Hematopoietic multipotent progenitor cell treated with erythropoietin and hydrocortisone succinate and interleukin-3 and kit ligand, for 6 days (in vitro differentiated cells): ENCODE data around the gene HCRTR1.

ENCODE experiments used
- DNase-seq: peaks from one replicate; pipeline ENCODE4 v3.0.0-alpha.2; 2015

Gene HCRTR1

DNA sequence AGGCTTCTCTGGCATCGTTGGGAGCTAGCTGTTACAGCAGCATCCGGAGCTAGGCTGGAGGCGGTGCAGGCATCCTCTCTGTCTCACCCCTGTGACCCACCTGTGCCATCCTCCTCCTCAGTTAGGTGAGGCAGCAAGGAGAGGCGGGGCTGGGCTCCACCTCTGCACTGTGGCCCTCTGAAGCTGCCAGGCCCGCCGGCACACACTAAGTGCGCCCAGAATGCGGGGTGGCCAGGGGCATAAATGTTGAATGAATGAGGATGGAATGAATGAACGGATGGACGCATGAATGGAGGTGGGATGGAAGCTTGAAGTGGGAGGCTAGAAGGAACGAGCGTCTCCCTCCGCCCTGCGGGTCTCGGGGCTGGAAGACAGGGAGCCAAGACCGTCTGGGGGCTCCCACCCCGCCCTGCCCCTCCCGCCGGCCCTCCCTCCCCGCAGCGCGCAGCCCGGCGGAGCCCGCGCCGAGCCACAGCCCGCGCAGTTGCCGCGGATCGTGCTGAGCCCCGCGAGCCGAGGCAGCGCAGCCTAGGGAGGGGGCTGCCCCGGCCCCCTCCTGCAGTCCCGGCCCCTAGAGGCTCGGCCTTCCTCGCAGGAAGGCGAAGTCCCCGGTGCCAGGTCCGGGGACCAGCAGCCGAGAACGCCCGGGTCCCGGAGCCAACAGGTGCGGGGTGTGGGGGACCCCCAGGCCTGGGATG lies at the start of gene HCRTR1:
HCRTR1 (plus strand) TSS at position 472 of the 698 bp plus-strand sequence. CDS start 1,504 bp downstream, outside the sequence.
- no peak for DNase-seq

- DNase-seq, result no peak
These were observed 49.4 kb upstream of the HCRTR1 start for GRCh38 chr1:31567956-31568570.

- no peak for DNase-seq
These were observed 48.4 kb upstream of the HCRTR1 start for GRCh38 chr1:31568895-31569595.

GRCh38 chr1:31569596-31570173 lies 47.8 kb upstream of the HCRTR1 start:
- no peak for DNase-seq

DNA sequence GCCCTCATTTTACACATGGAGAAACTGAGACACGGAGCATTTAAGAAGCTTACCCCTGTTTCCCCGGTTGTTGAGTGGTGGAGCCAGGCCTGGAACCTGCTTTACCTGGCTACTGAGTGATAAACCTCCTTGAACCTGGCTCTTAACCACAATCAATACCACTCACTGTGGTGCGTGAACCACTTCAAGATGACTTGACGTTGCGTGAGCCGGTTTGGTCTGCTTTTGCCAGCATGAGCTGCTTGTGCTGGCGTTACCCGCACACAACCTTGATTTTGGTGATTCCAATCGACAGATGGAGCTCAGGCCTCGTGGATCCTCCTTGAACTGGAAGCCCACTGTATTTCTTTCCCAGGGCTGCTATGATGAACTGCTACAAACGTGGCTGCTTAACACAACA lies 47.3 kb upstream of the HCRTR1 start:
- no peak for DNase-seq

- DNase-seq, result no peak
These were observed 46.6 kb upstream of the HCRTR1 start for GRCh38 chr1:31570906-31571305.

GRCh38 chr1:31571340-31572295 lies 45.9 kb upstream of the HCRTR1 start:
- DNase-seq, result peak; percentile 36

DNA sequence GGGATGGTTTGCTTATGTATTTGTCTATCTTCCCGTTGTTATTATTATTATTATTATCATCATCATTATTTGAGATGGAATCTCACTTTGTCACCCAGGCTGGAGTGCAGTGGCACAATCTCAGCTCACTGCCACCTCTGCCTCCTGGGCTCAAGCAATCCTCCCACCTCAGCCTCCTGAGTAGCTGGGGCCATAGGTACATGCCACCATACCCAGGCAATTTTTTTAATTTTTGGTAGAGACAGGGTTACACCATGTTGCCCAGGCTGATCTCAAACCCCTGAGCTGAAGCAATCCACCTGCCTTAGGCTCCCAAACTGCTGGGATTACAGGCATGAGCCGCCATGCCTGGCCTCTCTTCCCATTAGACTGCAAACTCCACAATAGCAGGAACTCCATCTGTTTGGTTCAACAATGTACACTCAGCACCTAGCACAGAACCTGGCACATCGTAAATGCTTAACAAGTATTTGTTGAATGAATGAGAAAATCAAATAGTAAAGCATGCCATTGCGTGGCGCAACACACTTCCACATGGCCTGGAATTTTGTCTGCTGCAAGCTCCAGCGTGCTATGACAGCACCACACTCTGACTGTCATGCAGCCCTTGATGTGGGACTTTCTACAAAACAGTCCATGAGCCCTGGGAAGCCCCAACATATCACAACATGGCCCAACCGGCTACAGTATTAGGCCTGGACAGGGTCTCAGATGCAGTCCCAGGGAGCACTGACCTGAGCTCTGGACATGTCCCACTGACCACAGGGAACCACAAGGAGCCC lies 45.0 kb upstream of the HCRTR1 start:
- DNase-seq, result no peak

- no peak for DNase-seq
These were observed 44.2 kb upstream of the HCRTR1 start for GRCh38 chr1:31573261-31573660.

DNA sequence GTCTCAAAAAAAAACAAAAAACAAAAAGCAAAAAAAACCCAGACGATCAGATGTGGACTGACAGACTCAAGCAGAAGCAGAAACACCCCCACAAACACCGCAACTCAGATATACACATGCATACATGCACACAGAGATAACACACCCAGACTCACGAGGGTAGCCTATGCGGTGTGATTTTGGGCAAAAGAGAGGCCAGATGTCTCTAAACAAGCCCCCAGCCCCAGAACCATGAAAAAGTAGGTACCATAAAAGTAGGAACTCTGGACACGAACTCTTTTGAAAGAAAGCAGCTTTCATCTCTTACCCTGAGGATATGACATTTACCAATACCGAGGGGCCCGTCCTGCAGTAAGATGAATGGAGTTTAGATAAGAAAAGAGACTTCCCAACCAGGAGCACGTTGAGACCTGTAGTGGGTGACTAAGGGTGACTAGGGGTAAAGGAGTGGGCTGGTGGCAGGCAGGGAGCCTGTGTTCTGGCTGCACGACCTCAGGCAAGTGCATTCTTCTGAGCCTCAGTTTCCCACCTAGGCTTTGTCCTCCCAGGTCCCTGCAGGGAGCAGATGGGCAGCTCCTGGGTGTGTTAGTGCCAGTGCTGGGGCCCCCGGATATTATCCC lies 42.6 kb upstream of the HCRTR1 start:
- DNase-seq, result peak; percentile 73

DNA sequence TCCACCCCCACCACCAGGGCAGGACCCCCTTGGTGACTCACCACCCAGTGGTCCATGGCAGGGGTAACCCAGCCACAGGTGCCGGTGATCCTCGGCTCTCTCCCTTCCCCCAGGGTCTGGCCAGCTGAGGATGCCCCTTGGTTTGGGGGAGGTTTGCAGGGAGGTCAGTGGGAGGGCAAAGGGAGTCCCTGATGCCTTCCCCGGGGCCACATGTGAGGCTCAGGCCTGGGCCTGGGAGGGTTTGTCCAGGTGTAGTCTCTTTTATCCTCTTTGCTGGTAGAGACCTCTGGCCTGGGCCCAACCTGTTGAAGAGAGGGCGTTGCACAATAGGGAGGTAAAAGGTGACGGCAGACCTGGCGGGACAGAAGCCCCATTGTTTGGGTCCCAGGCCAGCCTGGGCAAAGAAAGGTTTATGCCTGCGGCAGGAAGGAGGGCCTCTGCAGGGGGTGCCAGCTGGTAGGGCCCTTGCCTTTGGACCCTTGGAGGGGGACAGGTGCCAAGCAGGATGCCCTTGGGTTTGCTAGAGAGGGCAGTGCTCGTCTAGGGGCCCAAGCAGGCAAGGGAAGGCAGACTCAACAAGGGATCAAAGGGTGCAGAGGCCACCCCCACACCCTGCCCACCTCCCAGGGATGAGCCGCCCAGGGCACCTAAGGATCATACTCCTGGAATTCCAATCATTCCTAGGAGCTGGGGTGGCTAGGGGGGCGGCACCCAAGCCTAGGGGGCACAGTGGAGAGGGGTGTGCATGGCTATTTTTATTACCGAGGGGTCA lies 41.9 kb upstream of the HCRTR1 start:
- no peak for DNase-seq

DNA sequence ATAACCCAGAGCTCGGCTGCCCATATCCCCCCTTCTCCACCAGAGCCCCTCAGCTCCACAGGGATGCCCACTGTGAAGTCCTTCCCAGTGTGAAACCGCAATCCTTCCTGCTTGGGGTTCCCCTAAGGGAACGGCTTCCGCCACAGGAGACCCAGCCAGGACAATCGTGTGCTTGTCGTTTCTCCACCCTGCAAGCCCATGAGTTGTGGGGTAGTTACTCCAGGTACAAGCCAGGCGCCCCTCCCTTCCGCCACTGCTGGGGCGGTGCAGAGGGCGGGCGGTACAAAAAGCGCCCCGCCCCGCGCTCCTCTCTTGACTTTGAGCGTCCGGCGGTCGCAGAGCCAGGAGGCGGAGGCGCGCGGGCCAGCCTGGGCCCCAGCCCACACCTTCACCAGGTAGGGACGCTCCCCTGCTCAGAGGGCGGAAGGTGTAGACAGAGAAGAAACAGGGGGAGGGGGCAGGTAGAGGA lies 41.3 kb upstream of the HCRTR1 start, which contains the start of gene TINAGL1:
TINAGL1 (plus strand) TSS at position 315 of the 469 bp plus-strand sequence. CDS start 634 bp downstream, outside the sequence.
- DNase-seq, result peak; percentile 52

DNA sequence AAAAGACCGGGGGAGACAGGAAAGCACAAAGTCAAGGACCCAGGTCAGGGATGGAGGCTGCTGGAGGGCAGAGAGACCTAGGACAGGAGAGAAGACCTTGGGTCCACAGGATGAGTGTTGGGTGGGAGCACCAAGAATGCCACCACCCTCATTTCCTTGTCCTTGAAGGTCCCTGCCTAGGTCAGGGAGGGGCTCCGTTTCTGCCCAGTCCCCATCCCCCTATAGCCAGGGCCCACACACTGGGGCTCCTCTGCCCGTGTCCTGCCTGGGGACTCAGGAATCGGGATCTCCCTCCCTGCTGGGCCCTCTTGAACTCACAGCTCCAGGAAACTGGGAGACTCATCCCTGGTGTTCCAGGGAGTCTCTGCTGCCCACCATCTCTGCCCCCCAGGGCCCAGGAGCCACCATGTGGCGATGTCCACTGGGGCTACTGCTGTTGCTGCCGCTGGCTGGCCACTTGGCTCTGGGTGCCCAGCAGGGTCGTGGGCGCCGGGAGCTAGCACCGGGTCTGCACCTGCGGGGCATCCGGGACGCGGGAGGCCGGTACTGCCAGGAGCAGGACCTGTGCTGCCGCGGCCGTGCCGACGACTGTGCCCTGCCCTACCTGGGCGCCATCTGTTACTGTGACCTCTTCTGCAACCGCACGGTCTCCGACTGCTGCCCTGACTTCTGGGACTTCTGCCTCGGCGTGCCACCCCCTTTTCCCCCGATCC lies 40.6 kb upstream of the HCRTR1 start:
- DNase-seq, result no peak

DNA sequence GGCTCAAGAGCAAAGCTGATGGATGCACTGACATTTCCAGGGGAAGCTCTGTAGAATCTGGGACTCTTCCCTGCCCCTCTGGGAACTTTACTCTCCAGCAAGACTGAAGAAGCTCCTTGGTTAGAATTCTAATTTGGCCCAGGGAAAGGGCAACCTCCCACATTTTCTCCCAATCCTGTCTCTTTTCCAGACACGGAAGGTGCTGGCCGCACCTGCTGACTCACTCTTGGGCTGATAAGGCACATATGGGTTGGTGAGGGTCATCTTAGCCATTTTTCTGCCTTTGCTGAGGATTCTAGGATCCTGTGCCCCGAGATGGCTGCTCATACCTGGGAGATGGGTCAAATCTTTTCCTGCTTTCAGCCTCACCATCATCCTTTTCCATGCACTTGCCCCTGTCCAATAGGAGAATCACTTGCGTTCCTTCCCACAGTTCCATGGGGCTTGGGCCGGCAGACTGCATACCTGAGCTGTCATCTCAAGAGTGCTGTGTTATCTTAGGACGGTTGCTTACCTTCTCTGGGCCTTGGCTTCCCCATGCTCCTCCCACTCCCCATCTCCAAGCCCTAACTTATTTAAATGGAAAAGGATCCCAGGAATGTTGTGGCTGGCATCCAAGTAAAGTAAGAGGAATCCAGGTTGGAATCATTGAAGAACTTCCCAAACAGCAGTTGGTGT lies 39.8 kb upstream of the HCRTR1 start:
- no peak for DNase-seq

DNA sequence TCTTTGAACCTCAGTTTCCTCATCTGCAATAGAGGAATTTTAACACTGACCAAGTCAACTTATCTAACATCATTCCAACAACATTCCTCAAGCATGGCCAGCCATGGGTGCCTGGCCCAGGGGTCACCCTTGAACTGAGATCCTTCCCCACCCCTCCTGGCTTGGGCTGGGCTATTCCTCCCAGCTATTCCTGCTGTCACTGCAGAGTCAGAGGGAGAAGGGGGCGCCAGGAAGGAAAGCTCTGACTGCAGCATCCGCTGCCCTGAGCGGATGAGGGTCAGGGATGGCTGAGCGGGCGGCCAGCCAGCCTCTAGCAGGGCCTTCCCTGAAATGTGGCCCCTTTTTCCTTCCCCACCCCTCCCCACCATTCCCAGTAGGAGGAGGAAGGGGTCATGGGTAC lies 38.1 kb upstream of the HCRTR1 start:
- no peak for DNase-seq

DNA sequence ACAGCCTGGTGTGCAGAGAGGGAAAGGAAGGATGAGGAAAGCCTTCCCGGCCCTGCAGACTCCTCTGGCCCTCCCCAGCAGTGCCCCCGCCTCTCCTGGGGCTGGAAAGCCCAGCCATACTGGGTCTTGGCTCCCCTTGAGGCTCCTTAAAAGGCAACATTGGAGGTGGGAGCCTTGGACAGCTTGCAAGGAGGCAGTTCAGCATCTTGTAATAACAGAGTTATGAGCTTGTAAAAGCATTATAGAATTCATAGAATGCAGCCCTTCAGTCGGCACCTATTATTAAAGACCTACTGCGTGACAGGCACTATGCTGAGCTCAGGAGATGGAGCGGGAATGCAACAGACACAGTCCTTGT lies 37.0 kb upstream of the HCRTR1 start:
- no peak for DNase-seq

GRCh38 chr1:31580891-31581603 lies 36.4 kb upstream of the HCRTR1 start:
- no peak for DNase-seq
